CD4-positive, alpha-beta T cell treated with Interleukin-6 at 100 ng/mL for 8 hours (primary cell): ENCODE data around the gene PSMC5.
"Not testable (repeated sequence)": the region's sequence is repeated elsewhere in the genome, so short reads cannot be mapped to it uniquely, and the experiment has no call there.

ENCODE experiments used
- DNase-seq: peaks from one replicate; pipeline ENCODE4 v3.0.0-alpha.2; 2020; ENCODE audit warnings: mixed read lengths, low spot score

PSMC5 gene

DNA sequence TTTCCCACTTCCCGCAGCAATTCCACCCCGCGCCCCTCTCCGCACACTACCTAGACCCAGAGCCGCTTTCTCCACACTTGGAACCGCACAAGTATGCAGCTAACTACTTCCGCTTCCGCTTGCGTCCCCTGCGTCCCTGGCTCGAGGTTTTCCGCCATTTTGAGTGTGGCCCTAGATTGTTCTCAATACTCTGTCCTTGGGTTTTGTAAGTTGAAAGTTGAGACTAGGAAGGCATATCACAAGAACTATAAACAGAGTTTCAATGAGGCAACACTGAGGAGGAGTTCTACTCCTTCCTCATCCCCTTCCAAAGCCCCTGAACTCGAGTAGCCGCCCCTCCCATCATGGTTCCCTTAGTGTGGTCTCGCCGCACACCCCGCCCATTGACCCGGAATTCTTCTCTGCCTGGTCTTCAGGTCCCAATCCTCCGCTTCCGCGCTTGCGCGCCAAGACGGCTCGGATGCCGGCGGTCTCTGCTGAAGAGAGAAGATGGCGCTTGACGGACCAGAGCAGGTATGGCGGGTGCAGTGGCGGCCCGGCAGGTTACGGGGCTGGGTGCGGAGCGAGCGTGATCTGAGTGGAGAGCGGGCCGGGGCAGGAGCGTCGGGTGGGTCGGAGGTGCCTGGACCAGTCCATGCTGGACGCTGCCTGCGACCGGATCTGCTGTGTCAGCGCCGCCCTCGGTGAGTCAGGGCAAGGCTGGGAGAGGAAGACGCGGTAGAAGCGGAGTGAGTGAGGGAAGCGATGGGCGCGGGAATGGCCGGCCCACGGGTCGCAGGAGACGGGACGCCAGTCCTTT, at the start of gene PSMC5, which contains the start of gene FTSJ3:
PSMC5 (plus strand) TSS at position 430 of the 799 bp plus-strand sequence; CDS start at position 490, 60 bp downstream.
FTSJ3 (minus strand) TSS at position 662 of the 799 bp plus-strand sequence. CDS start 761 bp downstream, outside the sequence.
- DNase-seq: peak; percentile 95

DNA sequence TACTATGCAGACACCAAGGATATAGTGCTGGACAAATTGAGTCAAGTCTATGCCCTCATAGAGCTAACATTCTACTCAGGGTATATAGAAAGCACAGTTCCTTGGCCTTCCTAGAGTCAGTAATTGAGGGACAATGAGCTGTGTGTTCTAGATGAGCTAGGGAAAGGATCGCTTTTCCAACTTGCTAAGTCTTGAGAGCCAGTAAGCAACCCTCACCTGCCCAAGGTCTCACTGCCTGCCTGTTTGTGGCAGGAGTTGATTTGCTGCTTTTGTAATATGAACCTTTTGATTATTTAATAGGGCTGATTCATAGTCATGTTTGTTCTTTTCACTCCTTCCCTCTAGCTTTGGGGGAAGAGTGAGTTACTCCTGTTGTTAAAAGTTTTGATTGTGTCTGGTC, 46.7 kb upstream of the PSMC5 start:
- DNase-seq: no peak

DNA sequence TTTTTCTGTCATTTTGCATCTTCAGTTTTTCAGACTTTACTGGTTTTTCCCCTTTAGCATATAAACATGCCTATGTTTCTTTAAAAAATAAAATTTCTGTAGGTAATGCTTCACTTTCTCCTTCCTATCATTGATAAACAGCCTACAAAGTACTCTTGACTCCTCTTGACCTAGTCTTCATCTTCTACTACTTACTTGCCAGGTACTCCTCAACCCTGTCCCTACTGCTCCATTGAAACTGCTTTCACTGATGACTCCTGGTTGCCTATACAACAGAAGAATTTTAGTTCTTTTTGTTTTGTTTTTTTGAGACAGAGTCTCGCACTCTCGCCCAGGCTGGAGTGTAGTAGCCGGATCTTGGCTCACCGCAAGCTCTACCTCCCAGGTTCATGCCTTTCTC, 46.3 kb upstream of the PSMC5 start:
- DNase-seq: no peak

DNA sequence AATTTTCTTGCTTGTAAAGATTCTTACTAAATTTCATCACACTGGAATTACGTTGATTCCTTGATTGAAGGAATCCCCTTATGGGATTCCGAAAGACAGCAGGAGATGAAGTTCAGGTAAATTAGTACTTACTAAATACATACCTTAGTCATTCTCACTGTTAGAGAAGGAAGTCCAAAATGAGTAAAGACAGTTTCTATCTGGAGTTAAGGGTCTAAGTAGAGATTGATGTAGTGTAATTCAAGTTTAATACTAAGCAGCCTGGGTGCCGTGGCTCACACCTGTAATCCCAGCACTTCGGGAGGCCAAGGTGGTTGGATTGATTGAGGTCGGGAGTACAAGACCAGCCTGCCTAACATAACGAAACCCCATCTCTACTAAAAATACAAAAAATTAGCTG, 43.7 kb upstream of the PSMC5 start:
- DNase-seq: no peak

DNA sequence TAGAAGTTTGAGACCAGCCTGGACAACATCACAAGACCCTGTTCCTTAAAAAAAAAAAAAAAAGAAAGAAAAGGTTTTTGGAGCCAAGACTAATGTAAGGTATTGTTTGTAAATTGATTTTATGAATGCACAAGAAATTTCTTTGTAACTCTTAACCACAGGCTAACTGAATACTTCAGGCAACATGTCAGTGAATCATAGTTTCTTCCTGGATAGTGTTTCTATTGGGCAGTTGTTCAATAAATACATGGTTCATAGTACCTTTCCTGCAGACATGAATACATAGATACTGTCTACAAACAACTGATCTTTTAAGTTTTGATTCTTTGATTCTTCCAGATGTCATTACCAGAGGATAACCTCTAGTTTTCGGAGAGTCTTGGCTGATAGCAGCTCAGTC, 41.7 kb upstream of the PSMC5 start:
- DNase-seq: no peak

DNA sequence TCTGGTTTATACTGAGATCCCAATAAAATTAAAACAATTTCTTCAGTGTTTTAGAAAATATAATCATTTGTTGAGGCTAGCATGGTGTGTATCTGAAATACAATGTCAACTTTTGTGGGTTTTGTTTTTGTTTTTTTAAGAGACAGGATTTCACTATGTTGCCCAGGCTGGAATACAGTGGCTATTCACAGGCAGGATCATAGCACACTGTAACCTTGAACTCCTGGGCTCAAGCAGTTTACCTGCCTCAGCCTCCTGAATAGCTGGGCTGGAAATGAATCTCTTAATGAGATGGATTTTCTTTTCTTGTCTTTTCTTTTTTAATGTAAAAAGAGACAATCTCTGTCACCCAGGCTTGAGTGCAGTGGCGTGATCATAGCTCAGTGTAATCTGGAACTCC, 41.1 kb upstream of the PSMC5 start:
- no peak for DNase-seq

DNA sequence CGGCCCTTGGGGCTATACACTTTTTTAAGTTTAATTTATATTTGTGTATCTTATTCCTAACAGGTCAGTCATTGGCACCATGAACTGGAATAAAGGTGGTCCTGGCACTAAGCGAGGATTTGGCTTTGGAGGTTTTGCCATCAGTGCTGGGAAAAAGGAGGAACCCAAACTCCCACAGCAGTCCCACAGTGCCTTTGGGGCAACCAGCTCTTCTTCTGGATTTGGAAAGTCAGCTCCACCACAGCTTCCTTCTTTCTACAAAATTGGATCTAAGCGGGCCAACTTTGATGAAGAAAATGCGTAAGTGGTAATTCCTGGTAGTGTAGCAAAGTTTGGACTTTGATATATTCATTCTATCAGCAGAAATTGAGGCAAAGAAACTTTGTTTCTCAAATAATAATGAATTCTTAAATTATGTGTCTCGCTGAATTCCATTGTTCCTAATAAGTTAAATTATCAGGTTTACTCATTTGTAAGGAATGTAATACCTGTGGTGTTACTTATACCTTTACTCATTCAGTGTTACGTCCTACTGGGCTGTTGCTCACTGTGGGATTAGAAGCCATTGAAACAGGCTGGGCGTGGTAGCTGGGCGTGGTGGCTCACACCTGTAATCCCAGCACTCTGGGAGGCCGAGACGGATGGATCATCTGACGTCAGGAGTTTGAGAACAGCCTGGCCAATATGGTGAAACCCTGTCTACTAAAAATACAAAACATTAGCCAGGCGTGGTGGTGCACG, 40.1 kb upstream of the PSMC5 start:
- no peak for DNase-seq

DNA sequence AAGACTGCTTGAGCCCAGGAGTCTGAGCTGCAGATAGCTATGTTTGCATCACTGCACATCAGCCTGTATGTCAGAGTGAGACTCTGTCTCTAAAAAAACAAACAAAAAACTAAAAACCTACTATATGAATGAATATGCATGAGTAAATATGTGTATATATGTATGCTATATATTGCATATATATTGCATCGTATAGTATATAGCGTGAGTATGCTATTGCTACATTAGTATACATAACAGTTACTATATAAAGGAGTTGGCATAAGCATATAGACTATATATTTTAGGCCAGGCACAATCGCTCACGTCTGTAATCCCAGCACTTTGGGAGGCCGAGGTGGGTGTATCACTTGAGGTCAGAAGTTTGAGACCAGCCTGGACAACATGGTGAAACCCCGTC, 37.2 kb upstream of the PSMC5 start:
- DNase-seq: no peak

DNA sequence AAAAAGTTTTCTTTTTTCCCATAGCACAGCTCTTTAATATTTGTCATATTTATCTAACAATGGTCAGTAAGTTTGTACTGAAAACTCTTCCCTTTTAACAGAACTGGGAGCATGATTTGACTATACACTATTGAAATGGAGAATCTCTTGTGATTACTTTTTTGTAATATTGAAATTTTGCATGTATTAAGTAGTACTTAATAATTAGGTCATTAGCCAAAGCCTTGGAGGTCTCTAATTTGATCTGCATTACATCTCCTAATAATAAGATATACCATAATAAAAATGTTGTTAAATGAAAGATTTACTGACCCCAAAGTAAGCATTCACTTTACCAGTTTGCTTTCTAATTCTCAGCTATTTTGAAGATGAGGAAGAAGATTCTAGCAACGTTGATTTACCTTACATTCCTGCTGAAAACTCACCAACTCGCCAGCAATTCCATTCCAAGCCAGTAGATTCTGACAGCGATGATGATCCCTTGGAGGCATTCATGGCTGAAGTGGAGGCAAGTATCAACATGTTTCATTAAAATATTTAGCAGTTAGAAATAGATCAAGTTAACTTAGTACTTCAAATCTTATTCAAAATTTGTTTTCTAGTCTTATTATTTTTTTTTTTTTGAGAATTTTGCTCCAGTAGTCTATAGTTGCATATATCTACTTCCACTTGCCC, 35.0 kb upstream of the PSMC5 start:
- no peak for DNase-seq

DNA sequence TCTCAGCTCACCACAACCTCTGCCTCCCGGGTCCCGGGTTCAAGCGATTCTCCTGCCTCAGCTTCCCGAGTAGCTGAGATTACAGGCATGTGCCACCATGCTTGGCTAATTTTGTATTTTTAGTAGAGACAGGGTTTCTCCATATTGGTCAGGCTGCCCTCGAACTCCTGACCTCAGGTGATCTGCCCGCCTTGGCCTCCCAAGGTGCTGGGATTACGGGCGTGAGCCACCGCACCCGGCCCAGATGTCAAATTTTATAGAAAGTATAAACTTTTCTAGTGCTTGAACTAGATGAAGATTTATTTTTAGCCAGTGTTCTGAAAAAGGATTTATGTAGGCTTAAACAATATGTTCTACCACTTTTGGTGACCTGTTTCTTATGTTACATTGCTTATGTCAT, 30.9 kb upstream of the PSMC5 start:
- not testable (repeated sequence) for DNase-seq

DNA sequence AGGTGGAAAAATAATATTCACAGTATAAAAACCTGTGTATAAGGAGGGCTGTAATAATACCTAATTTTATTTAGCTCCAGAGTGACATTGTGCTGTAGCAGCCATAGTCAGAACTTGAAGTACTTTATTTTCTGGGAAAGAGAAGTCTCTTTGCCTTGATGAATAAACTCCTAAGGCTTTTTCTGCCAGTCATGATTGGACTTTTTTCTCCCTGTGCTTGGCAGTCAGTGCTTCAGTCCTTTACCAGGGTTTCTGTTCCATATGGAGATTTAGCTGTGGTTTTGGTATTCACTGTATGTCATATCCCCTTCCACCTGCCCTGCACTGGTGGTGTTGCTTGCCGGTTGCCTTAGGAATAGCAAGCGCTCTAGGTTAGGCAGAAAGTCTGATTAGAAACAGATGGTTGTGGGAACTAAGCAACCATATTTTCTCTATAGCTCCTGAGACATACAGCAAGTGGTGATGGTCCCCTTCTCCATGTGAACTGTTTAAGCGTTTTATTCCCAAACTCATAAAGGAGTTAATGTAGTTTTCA, 28.6 kb upstream of the PSMC5 start:
- DNase-seq: no peak

DNA sequence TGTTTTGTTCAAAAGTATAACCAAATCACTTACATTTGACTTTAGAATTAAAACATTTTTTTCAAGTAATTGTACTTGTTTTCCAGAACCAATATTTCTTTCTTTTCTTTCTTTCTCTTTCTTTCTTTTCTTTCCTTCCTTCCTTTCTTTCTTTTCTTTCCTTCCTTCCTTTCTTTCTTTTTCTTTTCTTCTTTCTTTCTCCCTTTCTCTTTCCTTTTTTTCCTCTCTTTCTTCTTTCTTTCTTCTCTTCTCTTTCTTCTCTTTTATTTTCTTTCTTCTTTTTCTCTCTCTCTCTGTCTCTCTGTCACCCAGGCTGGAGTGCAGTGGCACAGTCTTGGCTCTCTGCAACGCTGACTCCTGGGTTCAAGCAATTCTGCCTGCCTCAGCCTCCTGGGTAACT, 26.4 kb upstream of the PSMC5 start:
- DNase-seq: no peak

DNA sequence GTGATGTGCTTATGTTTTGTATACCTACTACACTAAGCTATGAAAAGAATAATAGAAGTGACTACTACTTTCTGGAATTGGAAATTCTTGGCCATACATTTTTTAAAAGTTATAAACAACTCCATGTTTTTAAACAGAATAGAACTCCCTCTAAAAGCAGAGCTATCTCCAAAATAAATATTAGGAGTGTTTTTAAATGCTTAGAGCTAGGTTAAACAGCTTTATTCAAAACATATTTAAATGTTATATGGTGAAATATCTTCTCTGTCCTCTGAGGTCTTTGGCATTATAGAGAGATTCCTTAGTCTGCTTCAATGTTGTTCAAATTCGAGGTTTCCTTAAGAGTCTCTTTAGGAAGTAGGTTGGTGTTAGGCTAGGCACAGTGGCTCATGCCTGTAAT, 22.9 kb upstream of the PSMC5 start:
- no peak for DNase-seq

DNA sequence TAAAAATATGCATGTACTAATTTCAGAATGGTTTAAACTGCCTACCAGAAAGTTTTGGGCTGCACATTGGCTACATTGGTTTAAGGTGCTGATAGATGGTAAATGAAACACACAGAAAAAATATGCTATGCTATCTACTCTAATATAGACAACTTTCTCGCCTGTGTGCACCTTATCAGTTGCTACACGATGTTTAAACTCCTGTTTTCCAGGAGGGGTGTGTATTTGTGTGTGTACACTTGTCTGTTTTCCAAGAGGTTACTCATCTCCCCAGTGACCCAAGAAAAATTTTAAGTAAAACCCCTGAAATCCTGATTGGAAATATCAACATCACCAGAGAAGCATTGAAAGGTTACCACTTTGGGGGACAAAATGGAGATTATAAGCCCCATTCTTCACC, 21.6 kb upstream of the PSMC5 start:
- no peak for DNase-seq

DNA sequence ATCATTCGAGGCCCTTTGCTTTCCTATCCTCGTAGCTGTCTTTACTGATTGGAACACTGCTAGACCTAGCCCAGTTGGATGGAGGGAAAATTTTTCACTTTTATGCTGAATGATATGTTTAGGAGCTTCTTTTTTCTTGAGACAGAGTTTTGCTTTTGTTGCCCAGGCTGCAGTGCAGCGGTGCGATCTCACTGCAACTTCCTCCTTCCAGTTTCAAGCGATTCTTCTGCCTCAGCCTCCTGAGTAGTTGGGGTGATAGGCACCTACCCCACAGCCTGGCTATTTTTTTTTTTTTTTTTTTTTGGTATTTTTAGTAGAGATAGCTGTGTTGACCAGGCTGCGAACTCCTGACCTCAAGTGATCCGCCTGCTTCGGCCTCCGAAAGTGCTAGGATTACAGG, 17.3 kb upstream of the PSMC5 start:
- no peak for DNase-seq

DNA sequence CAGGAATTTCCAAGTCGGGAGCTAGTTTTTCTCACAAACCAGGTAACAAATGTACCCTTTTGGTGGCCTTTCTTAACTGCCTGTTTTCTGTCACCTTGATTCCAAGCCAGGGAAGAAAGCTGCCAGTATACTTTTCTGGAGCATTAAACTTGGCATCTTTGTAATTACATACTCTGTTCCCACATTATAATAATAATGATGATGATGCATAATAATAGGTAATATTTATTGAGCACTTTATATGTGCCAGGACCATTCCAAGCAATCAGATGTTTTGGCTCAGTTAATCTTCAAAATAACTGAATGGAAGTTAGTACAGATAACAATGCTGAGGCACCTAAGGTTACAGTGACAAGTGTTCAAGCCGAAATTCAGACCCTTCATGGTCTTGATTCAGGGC, 11.1 kb upstream of the PSMC5 start:
- no peak for DNase-seq

DNA sequence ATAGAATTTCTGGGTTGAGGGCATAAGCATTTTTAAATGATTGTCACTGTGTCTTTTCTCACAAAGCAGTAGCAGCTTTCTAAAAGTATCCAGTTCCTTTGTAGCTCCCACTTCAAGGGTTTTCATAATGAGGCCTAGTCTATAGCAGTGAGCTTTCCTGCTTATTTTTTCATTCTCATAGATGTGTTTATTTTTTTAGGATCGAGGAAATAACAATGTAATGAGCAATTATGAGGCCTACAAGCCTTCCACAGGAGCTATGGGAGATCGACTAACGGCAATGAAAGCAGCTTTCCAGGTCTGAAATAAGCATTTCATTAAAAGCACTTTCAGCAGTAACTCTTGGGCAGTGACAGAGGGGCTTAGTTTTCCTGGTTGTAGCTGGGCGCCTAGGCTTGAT, 10.6 kb upstream of the PSMC5 start:
- DNase-seq: no peak

DNA sequence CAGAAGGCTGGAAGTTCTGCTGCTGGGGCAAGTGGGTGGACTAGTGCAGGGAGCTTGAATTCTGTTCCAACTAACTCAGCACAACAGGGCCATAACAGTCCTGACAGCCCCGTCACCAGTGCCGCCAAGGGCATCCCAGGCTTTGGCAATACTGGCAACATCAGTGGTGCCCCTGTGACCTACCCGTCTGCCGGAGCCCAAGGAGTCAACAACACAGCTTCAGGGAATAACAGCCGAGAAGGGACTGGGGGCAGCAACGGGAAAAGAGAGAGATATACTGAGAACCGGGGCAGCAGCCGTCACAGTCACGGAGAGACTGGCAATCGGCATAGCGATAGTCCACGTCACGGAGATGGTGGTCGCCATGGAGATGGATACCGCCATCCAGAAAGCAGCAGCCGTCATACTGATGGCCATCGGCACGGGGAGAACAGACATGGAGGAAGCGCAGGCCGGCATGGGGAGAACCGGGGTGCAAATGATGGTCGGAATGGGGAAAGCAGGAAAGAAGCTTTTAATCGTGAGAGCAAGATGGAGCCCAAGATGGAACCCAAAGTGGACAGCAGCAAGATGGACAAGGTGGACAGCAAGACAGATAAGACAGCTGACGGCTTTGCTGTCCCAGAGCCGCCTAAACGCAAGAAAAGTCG, 9.4 kb upstream of the PSMC5 start:
- DNase-seq: no peak

DNA sequence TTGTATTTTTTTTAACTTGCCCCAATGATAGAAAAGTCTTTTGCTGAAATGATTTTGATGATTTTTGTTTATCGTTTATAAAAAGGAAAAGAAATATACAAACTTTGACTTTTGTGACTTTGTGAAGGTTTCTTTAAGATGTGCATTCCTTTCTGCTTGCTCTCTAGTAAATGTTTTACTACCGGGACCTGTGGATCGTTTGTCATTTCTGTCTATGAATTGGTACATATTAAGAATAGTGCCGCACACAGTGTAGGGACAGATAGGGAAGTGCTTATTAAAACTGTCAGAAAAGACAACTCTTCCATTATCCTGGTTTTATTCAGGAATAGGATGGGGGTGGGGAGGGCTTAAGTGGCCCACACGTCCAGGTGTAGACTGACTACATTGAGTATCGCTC, 8.1 kb upstream of the PSMC5 start:
- DNase-seq: no peak

DNA sequence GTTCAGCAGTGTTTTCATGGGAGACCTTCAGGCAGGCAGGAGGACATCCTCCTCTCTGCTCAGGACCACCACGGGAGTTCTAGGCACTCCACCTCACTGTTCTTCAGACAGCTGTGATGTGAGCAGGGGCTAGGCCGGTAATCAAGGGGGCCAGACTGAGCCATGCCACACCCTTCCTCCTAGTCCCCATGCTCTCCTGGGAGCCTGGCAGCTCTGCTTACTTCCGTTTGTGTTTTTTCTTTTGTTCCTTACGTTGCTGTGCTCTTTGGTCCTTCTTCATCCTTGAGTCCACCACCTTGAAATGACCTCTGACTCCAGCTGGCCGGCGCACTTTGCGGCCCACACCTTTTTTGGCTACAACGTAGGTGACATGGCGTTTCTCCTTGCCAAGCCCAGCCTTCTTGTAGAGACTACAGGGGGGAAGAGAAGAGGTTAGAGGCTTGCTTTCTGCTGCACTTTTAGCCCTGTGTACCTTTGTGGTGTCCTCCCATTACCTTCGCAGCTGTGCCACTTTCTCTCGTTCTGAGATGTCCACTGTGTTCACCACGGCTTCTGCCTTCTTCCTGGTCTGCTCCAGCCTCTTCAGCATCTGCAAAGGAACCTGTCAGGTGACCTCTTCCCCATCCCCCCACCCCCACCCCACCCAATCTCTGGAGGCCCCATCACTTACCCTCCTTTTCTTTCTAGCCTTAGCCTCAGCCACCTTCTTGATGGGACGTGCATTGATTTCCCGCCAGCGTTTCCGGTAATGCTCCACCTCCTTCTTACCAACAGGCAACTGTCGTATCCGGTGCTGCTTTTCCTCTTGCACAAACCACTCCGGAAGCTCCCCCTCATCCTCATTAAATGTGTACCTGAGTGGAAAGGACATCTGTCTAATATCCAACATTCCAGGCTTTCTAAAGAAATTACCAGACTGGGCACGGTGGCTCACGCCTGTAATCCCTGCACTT, 7.4 kb upstream of the PSMC5 start:
- no peak for DNase-seq

DNA sequence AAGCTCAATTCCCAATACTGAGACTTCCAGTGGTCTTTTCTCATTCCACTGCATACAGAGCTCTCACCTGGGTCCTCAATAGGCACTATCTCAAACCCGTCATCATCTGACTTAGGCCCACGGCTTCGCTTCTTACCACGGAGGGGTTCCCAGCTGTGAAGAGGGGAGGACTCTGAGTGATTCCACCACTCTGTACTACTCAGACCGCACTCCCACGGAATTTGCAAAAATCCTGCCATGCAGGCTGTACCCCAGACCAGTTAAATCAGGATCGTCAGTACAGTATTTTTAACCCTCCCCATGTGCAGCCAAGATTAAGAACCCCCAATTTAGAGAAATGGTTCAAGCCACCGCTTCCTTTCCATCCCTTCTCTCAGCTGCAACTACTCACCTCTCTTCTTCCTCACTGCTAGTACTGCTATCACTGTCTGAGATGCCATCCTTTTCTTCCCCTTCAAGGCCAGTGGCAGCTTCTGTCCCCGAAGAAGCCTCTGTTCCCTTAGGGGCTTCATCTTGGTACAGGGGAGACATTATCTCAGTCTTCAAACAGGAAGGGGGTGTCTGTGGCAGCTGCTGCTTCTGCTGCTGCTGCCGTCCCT, 6.2 kb upstream of the PSMC5 start:
- DNase-seq: no peak
